22Rv1 (cell line): Measurements from ENCODE around the gene ASB8.

Experiments
- ZFX ChIP-seq: fragments of 450-650 bp; IDR thresholded peaks from 2 replicates; pipeline ENCODE4 v1.6.1; 2017; ENCODE audit warnings: antibody characterized with exemption, borderline replicate concordance
- TF ChIP-seq, protein P1 (sequence below): fragments of 450-650 bp; IDR thresholded peaks from 2 replicates; pipeline ENCODE4 v1.5.1; 2017; ENCODE audit warnings: mild to moderate bottlenecking

DNA sequence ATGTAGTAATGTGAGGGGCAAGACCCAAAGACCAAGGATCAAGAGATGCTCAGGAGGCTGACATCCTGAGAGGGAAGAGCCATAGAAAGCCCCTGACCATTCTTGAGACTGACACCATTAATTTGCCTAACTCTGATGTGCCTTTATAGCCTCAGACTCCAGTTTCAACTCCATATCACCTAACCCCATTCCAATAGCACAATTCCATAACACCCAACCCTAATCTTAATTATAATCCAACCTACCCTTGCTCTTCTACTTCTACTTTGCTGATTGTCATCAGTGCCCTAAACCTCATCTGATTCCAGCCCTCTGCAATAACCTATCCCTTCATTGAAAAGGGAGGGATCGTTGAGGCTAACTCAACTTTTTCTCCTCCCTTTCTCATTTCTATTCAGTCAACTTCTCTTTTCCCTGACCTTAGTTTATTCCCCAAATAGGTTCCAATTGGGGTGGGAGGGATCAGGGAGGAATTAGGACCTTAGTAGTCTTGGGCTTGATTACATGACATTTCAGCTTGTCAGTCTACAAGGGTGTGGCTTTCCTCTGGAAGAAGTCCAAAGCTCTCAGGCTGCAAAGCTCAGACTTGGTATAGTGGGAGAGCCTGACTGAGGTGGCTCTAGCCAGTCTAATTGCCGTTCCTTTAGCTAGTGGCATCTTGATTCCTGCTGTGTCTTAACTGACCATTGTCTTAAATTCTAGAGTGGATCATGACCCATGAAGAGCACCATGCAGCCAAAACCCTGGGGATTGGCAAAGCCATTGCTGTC lies 35.1 kb downstream of the ASB8 start:
- TF ChIP-seq, protein P1, sequence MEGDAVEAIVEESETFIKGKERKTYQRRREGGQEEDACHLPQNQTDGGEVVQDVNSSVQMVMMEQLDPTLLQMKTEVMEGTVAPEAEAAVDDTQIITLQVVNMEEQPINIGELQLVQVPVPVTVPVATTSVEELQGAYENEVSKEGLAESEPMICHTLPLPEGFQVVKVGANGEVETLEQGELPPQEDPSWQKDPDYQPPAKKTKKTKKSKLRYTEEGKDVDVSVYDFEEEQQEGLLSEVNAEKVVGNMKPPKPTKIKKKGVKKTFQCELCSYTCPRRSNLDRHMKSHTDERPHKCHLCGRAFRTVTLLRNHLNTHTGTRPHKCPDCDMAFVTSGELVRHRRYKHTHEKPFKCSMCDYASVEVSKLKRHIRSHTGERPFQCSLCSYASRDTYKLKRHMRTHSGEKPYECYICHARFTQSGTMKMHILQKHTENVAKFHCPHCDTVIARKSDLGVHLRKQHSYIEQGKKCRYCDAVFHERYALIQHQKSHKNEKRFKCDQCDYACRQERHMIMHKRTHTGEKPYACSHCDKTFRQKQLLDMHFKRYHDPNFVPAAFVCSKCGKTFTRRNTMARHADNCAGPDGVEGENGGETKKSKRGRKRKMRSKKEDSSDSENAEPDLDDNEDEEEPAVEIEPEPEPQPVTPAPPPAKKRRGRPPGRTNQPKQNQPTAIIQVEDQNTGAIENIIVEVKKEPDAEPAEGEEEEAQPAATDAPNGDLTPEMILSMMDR = no peak
- no peak for TF ChIP-seq ZFX
